ENCODE results near the gene TMEM232. TPM values are rescaled to one million over a fixed set of nuclear protein-coding genes. Genes with fewer than 3 reads are reported as not detected.

Gene TMEM232
- total RNA-seq, 4 donors from 2014 or later = 0.82 TPM; not detected in 3

DNA sequence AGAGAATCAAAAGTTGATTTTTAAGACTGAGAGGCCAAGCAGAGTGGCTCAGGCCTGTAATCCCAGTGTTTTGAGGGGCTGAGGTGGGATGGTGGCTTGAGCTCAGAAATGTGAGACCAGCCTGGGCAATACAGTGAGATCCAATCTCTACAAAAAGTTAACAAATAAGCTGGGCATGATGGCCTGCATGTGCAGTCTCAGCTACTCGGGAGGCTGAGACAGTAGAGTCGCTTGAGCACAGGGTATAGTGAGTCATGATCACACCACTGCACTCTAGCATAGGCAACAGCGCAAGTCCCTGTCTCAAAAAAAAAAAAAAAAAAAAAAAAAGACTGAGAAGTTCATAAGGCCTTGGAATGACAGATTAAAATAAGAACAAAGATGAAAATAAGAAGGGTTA is 177.2 kb downstream of the TMEM232 start:
- no peaks in the 10 kb centered on the region for H3K36me3 ChIP-seq
- peaks cover 0 to 9% (median 0%) of the 10 kb centered on the region in 3 donors for H3K9me3 ChIP-seq
- ATAC-seq (no peak), DNase-seq (no peak)
- peak overlapping the region in 1 of 4 donors; percentile 54 for H3K27ac ChIP-seq
- intact Hi-C loops (cut with DNase I; ENCODE audit: low total_unique reads) = no loop called here
- peaks cover 0 to 10% of the 10 kb centered on the region in 2 donors for H3K4me1 ChIP-seq
- TF ChIP-seq POLR2A (IDR thresholded peaks at IDR 0.05) = no peak
- TF ChIP-seq, protein P1, sequence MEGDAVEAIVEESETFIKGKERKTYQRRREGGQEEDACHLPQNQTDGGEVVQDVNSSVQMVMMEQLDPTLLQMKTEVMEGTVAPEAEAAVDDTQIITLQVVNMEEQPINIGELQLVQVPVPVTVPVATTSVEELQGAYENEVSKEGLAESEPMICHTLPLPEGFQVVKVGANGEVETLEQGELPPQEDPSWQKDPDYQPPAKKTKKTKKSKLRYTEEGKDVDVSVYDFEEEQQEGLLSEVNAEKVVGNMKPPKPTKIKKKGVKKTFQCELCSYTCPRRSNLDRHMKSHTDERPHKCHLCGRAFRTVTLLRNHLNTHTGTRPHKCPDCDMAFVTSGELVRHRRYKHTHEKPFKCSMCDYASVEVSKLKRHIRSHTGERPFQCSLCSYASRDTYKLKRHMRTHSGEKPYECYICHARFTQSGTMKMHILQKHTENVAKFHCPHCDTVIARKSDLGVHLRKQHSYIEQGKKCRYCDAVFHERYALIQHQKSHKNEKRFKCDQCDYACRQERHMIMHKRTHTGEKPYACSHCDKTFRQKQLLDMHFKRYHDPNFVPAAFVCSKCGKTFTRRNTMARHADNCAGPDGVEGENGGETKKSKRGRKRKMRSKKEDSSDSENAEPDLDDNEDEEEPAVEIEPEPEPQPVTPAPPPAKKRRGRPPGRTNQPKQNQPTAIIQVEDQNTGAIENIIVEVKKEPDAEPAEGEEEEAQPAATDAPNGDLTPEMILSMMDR (IDR thresholded peaks at IDR 0.05 in 4 of 5, conservative IDR thresholded peaks at IDR 0.05 in 1 of 5) = no peak
- no peak overlapping the region for H3K4me3 ChIP-seq
- H3K27me3 ChIP-seq = no peaks in the 10 kb centered on the region
- in situ Hi-C loops (cut with MboI; ENCODE audit: low sequenced_read_pairs in 4 of 4) = no loop called here

DNA sequence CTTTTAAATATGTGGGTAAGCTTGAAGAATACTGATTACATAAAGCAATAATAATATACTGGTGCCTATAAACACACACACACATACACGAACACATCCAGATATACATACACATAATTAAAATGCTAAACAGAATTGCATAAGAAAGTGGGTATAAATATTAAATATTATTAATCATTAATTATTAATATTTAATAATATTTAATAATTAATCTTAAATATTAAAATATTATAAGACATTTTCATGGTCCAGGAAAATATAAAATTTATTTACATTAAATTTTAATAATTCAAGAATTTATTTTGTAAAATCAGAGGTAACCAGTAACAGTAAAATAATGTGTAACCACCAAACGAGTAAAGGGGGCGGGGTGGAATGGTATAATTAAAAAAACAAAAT is 178.3 kb downstream of the TMEM232 start:
- no peaks in the 10 kb centered on the region for H3K27me3 ChIP-seq
- no peak for TF ChIP-seq POLR2A (IDR thresholded peaks at IDR 0.05)
- TF ChIP-seq, protein P1 (IDR thresholded peaks at IDR 0.05 in 4 of 5, conservative IDR thresholded peaks at IDR 0.05 in 1 of 5) = no peak
- DNase-seq = no peak
- H3K4me3 ChIP-seq = no peak overlapping the region
- peak overlapping the region in 2 of 4 donors; percentile 30 to 54 for H3K27ac ChIP-seq
- intact Hi-C loops (cut with DNase I; ENCODE audit: low total_unique reads) = no loop called here
- H3K9me3 ChIP-seq = peaks cover 0 to 6% (median 0%) of the 10 kb centered on the region in 3 donors
- in situ Hi-C loops (cut with MboI; ENCODE audit: low sequenced_read_pairs in 4 of 4) = no loop called here
- no peaks in the 10 kb centered on the region for H3K36me3 ChIP-seq
- no peak for ATAC-seq
- H3K4me1 ChIP-seq = peaks cover 0 to 10% of the 10 kb centered on the region in 2 donors

DNA sequence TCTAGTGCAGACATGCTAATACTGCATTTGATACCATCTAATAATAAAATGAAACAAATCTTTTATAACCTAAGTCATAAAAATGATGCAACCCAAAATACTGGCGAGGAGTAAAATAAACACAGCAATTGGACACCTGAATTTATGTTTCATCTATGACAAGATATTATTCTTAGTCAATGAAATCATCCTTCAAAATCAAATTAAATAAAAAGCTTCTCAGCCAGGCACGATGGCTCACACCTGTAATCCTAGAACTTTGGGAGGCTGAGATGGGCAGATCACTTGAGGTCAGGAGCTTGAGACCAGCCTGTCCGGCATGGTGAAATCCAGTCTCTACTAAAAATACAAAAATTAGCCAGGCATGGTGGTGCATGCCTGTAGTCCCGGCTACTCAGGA is 179.0 kb downstream of the TMEM232 start:
- no peaks in the 10 kb centered on the region for H3K9me3 ChIP-seq
- intact Hi-C loops (cut with DNase I; ENCODE audit: low total_unique reads) = no loop called here
- TF ChIP-seq, protein P1 (IDR thresholded peaks at IDR 0.05 in 4 of 5, conservative IDR thresholded peaks at IDR 0.05 in 1 of 5) = no peak
- no peak for TF ChIP-seq POLR2A (IDR thresholded peaks at IDR 0.05)
- H3K36me3 ChIP-seq = no peaks in the 10 kb centered on the region
- H3K27me3 ChIP-seq = no peaks in the 10 kb centered on the region
- no peak overlapping the region for H3K4me3 ChIP-seq
- H3K27ac ChIP-seq = peak overlapping the region in 2 of 4 donors; percentile 30 to 54
- peaks cover 0 to 10% of the 10 kb centered on the region in 2 donors for H3K4me1 ChIP-seq
- in situ Hi-C loops (cut with MboI; ENCODE audit: low sequenced_read_pairs in 4 of 4) = no loop called here
- ATAC-seq = peak; percentile 81 to 93
- peak in 1 of 2 donors; percentile 48 for DNase-seq

DNA sequence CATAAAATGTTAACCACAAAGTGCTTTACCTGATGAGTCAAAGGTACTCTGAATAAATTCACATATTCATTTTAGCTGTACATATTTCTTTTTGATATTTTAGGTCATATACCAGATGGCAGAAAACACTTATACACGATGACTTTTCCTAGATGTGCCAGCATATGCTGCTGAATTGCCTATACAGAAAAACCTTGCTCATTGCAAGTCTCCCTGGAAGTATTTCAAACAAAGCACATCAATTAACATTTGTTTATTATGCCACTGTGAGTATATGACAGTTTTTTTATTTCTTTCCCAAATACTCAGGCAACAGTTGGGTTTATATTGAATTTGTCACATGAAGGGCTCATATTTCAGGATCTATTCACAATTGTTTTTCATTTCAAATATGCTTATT is 180.8 kb downstream of the TMEM232 start:
- in situ Hi-C loops (cut with MboI; ENCODE audit: low sequenced_read_pairs in 4 of 4) = no loop called here
- H3K27me3 ChIP-seq = no peaks in the 10 kb centered on the region

More for the DNA sequence above, 180.8 kb downstream of the TMEM232 start:
- no peak for ATAC-seq
- Histone ChIP-seq H3K36me3 (no peaks in the 10 kb centered on the region), H3K27ac (no peak overlapping the region), H3K9me3 (no peaks in the 10 kb centered on the region), H3K4me3 (no peak overlapping the region), H3K4me1 (peaks cover 0 to 10% of the 10 kb centered on the region in 2 donors)
- TF ChIP-seq, protein P1 (IDR thresholded peaks at IDR 0.05 in 4 of 5, conservative IDR thresholded peaks at IDR 0.05 in 1 of 5) = no peak
- TF ChIP-seq POLR2A (IDR thresholded peaks at IDR 0.05) = no peak
- no peak for DNase-seq
- intact Hi-C loops (cut with DNase I; ENCODE audit: low total_unique reads) = no loop called here
